ENCODE data around the gene PIP4K2C. TPM values are rescaled to one million over a fixed set of nuclear protein-coding genes. Genes with fewer than 3 reads are reported as not detected.

Gene PIP4K2C
- total RNA-seq, 6 experiments from 2014 or later: 11.3 to 27.6 (median 12.8) TPM

DNA sequence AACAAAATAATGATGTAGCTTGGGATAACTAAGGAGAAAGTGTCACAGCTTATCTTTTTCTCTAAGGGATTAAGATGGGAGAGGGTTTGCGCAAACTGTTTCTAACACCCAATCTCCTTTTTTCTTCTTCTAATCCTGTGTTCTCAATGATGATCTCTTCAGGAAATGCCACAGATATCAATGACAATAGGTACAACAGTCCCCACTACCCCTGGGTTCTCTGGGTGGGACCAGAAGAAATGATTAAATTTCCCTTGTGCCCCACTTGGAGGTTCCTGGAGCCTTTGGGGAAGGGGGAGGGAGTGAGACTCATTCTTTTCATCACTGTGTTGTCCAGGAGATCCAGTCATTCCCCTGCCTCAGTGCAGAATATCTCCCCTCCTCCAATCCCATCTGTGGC is 8.6 kb upstream of the PIP4K2C start:
- H3K27me3 ChIP-seq: no peaks in the 10 kb centered on the region
- no peak for TF ChIP-seq POLR2A (IDR thresholded peaks at IDR 0.05)
- TF ChIP-seq CTCF (IDR thresholded peaks at IDR 0.05): no peak
- peaks cover 0 to 13% (median 2%) of the 10 kb centered on the region in 4 donors for H3K4me1 ChIP-seq
- H3K36me3 ChIP-seq: no peaks in the 10 kb centered on the region
- intact Hi-C loops (cut with DNase I): loop anchor here (5.0 kb wide), 1 partner anchor 40 kb away; no protein-coding TSS in a partner anchor
- ATAC-seq (no peak), DNase-seq (no peak)
- H3K9me3 ChIP-seq: no peaks in the 10 kb centered on the region
- H3K27ac ChIP-seq: no peak overlapping the region
- WGBS (ENCODE audit: insufficient coverage, low coverage, low lambda C conversion rate, missing lambda C conversion rate): 86% methylated on average over 1 of the region's 1 CpG
- H3K4me3 ChIP-seq: no peak overlapping the region

DNA sequence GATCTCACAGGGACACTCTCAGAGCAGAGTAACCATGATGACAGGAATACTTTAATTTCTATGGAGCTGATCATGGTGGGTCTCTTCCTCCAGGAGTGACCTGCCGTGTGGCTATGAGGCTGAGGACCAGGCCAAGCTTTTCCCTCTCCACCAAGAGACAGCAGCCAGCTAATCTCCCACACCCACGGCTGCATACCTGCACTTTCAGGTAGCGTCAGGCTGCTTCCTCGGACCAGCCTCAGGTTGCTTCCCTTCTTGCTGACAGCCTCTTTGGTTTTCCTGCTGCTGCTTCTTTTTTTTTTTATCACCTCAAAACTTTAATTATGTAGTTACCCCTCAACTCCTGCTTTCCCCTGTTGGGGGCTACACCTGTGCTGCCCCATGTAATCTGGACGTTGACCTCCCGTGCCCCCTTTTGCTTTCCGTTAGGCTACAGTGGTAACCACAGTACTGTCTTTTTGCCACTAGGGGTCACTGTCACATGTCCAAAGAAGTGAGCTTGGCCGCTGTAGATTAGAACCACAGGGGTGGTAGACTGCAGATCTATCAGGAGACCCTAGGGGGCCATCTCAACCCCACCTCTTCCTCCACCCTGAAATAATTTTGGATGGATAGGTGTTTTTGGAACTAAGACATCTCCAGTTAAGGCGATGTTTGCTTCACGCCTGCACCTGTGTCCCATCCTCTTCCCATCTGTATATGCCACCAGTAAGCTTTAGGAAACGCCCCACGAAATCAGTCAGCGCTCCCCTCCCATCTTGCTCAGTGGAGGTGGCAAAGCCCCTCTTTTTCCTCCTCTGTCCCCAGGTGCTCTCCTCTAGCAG is 7.8 kb upstream of the PIP4K2C start:
- WGBS (ENCODE audit: insufficient coverage, low coverage, low lambda C conversion rate, missing lambda C conversion rate): 17% methylated on average over 9 of the region's 13 CpGs
- ATAC-seq (peak; percentile 88 to 93 (median 90)), DNase-seq (peak in 1 of 3 donors; percentile 63)
- no peak overlapping the region for H3K4me3 ChIP-seq
- TF ChIP-seq POLR2A (IDR thresholded peaks at IDR 0.05) (no peak), CTCF (IDR thresholded peaks at IDR 0.05) (peak; percentile 90 to 95 (median 92))
- no peak overlapping the region for H3K27ac ChIP-seq
- H3K4me1 ChIP-seq: peaks cover 0 to 13% (median 2%) of the 10 kb centered on the region in 4 donors
- intact Hi-C loops (cut with DNase I): loop anchor here (5.0 kb wide), 1 partner anchor 39 kb away; no protein-coding TSS in a partner anchor
- H3K36me3 ChIP-seq: no peaks in the 10 kb centered on the region
- H3K27me3 ChIP-seq: no peaks in the 10 kb centered on the region
- no peaks in the 10 kb centered on the region for H3K9me3 ChIP-seq

- ATAC-seq: no peak
- intact Hi-C loops (cut with DNase I): loop anchor here (5.0 kb wide), 1 partner anchor 38 kb away; no protein-coding TSS in a partner anchor
- no peak for DNase-seq
- TF ChIP-seq CTCF (IDR thresholded peaks at IDR 0.05): no peak
- TF ChIP-seq POLR2A (IDR thresholded peaks at IDR 0.05): no peak
- no peak overlapping the region for H3K4me3 ChIP-seq
- H3K27me3 ChIP-seq: no peaks in the 10 kb centered on the region
- peaks cover 0 to 13% (median 2%) of the 10 kb centered on the region in 4 donors for H3K4me1 ChIP-seq
- WGBS (ENCODE audit: insufficient coverage, low coverage, low lambda C conversion rate, missing lambda C conversion rate): 95% methylated on average over 2 of the region's 2 CpGs
- no peak overlapping the region for H3K27ac ChIP-seq
- no peaks in the 10 kb centered on the region for H3K9me3 ChIP-seq
- H3K36me3 ChIP-seq: no peaks in the 10 kb centered on the region
These were observed 6.9 kb upstream of the PIP4K2C start for GRCh38 chr12:57584050-57584449.

DNA sequence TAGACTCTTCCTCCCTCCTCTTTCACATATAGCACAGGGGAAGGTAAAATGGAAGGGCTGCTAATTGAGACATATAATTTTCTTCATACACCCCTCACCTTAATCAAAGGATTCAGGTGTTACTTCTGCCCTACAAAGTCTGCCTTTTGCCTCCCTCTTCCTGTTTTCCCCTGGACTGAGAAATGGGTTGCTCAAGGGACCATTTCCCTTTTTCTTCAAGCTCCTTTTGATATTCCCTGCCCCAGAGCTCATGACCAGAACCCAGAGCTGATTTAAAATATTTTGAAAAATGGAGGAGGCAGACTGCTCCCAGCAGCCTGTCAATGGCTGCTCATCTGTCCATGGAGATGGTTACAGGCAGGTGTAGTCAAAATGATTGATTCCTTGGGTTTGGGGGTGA is 6.3 kb upstream of the PIP4K2C start:
- no peak overlapping the region for H3K4me3 ChIP-seq
- H3K4me1 ChIP-seq: peaks cover 0 to 13% (median 2%) of the 10 kb centered on the region in 4 donors
- no peak for DNase-seq
- H3K27me3 ChIP-seq: no peaks in the 10 kb centered on the region
- TF ChIP-seq POLR2A (IDR thresholded peaks at IDR 0.05) (no peak), CTCF (IDR thresholded peaks at IDR 0.05) (no peak)
- no peak for ATAC-seq
- H3K9me3 ChIP-seq: no peaks in the 10 kb centered on the region
- H3K27ac ChIP-seq: no peak overlapping the region
- intact Hi-C loops (cut with DNase I): loop anchor here (5.0 kb wide), 1 partner anchor 38 kb away; no protein-coding TSS in a partner anchor
- no peaks in the 10 kb centered on the region for H3K36me3 ChIP-seq

All from right lobe of liver (tissue), 6 donors.